Right atrium auricular region (tissue), 2 donors: ENCODE data around the gene CAMK2G. TPM values are rescaled to one million over a fixed set of nuclear protein-coding genes. Genes with fewer than 3 reads are reported as not detected.

Source experiments
- DNase-seq: peaks from one replicate; pipeline ENCODE4 v3.0.0-alpha.2; 2019; ENCODE audit warnings: low spot score
- H3K27ac ChIP-seq, 2 donors: fragments of 200-600 bp; sonication (generic); 1 replicate in 1 of 2; 2 replicates in 1 of 2; pipeline ENCODE4 v1.5.1; 2016 to 2019
- H3K27me3 ChIP-seq, 2 donors: fragments of 200-600 bp; sonication (generic); one replicate each; pipeline versions ENCODE4 v1.5.1 to v1.6.0; 2017 to 2019
- H3K36me3 ChIP-seq: fragments of 200-600 bp; sonication (generic); one replicate; pipeline ENCODE4 v1.5.1; 2016
- H3K4me1 ChIP-seq, 2 donors: fragments of 200-600 bp; sonication (generic); one replicate each; pipeline versions ENCODE4 v1.5.1 to v1.6.0; 2017 to 2019
- H3K4me3 ChIP-seq, 2 donors: fragments of 200-600 bp; sonication (generic); 1 replicate in 1 of 2; 2 replicates in 1 of 2; pipeline ENCODE4 v1.5.1; 2017 to 2019; ENCODE audit warnings: mild to moderate bottlenecking in 1 of 2, moderate library complexity in 1 of 2
- H3K9me3 ChIP-seq, 2 donors: fragments of 200-600 bp; sonication (generic); one replicate each; pipeline ENCODE4 v1.5.1; 2019
- total RNA-seq, 2 donors: library from RNA; depleted of rRNA; stranded (reverse); fragments of >200 nt; gene quantifications; one replicate each; pipeline ENCODE4 v1.1.0, GENCODE V29; 2016
- TF ChIP-seq, protein P1 (sequence below), 2 donors: fragments of 200-600 bp; sonication (generic); IDR thresholded peaks; one replicate each; pipeline ENCODE4 v1.5.1; 2019; ENCODE audit warnings: antibody characterized with exemption in 2 of 2

The CAMK2G gene
- total RNA-seq, 2 donors from 2014 or later: 12.1 to 17.4 TPM

DNA sequence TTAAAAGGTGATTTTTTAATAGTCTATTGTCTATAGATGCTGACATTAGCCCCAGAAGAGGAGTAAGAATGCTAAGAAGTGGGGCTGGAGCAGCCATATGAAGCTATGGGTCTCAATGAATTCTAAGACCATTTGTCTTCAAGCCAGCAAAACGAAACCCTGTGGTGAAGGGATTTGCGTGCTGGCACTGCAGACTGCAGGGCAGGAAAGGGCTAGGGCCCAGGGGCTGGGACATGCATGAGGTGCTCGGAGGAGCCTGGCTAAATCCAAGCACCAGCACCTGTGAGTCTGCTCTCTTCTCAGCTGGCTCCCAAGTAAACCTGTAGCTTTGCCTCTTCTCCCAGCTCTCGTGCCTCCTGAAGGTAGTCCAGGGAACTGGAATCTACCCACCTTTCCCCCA, 61.7 kb downstream of the CAMK2G start:
- no peaks in the 10 kb centered on the region for H3K9me3 ChIP-seq
- H3K27ac ChIP-seq: no peak overlapping the region
- peaks cover 0 to 23% of the 10 kb centered on the region in 2 donors for H3K4me1 ChIP-seq
- H3K36me3 ChIP-seq: peaks cover 22% of the 10 kb centered on the region
- no peak overlapping the region for H3K4me3 ChIP-seq
- H3K27me3 ChIP-seq: no peaks in the 10 kb centered on the region
- TF ChIP-seq, protein P1, sequence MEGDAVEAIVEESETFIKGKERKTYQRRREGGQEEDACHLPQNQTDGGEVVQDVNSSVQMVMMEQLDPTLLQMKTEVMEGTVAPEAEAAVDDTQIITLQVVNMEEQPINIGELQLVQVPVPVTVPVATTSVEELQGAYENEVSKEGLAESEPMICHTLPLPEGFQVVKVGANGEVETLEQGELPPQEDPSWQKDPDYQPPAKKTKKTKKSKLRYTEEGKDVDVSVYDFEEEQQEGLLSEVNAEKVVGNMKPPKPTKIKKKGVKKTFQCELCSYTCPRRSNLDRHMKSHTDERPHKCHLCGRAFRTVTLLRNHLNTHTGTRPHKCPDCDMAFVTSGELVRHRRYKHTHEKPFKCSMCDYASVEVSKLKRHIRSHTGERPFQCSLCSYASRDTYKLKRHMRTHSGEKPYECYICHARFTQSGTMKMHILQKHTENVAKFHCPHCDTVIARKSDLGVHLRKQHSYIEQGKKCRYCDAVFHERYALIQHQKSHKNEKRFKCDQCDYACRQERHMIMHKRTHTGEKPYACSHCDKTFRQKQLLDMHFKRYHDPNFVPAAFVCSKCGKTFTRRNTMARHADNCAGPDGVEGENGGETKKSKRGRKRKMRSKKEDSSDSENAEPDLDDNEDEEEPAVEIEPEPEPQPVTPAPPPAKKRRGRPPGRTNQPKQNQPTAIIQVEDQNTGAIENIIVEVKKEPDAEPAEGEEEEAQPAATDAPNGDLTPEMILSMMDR (IDR thresholded peaks at IDR 0.05): no peak
- DNase-seq: no peak

DNA sequence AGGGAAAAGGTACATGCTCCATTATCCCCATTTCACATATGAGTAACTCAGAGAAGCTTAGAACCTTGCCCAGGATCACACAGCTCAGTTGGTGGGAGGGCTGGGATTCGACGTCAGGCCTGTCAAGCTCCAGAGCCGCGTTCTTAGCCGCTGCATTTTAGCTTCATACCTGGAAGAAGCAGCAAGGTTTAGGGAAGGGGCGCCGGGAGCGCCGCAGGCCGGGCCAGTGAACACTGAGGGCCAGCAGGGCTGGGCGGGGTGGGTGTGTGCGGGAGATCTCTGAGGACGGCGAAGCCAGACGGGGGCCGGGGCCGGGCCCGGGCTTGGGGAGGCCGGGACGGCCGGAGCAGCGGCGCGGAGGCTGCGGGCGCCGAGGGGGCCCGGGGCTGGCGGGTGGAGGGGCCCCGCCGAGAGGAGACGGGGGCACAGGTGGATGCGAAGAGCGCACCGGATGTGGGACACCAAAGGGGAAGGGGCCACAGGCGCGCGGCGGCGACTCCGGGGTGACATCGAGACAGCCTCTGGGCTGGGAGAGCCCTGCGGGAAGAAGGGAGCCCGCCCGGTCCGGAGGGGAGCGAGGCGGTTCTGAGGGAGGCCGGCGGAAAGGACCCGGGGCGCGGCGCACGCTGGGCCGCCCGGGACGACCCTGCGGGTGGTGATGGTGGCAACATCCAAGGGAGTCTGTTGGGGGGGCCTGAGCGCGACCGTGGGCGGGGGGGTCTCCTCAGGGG, 63.5 kb downstream of the CAMK2G start:
- H3K4me1 ChIP-seq: peaks cover 0 to 23% of the 10 kb centered on the region in 2 donors
- DNase-seq: no peak

DNA sequence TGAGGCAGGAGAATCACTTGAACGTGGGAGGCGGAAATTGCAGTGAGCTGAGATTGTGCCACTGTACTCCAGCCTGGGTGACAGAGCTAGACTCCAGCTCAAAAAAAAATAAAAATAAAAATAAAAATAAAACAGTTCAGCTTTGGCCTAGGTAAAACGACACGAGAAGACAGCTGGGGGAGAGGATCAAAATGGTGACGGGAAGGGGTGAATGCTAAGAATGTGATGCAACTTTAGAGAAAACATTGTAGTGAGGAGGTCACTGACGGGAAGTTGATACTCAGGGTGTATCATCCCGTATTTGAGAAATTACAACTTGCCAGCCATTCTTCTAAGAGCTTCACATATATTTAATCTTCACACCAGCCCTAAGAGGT, 64.0 kb downstream of the CAMK2G start:
- TF ChIP-seq, protein P1 (IDR thresholded peaks at IDR 0.05): no peak
- peaks cover 37% of the 10 kb centered on the region for H3K36me3 ChIP-seq
- peak overlapping the region in 1 of 2 donors; percentile 87 for H3K27ac ChIP-seq
- no peaks in the 10 kb centered on the region for H3K9me3 ChIP-seq
- H3K27me3 ChIP-seq: no peaks in the 10 kb centered on the region
- DNase-seq: no peak
- H3K4me1 ChIP-seq: peaks cover 0 to 23% of the 10 kb centered on the region in 2 donors
- peak overlapping the region; percentile 95 to 97 for H3K4me3 ChIP-seq

More for the DNA sequence above, 63.5 kb downstream of the CAMK2G start:
- TF ChIP-seq, protein P1 (IDR thresholded peaks at IDR 0.05): no peak
- peak overlapping the region; percentile 87 to 94 for H3K27ac ChIP-seq
- H3K9me3 ChIP-seq: no peaks in the 10 kb centered on the region
- peak overlapping the region; percentile 95 to 97 for H3K4me3 ChIP-seq
- peaks cover 31% of the 10 kb centered on the region for H3K36me3 ChIP-seq
- H3K27me3 ChIP-seq: no peaks in the 10 kb centered on the region

DNA sequence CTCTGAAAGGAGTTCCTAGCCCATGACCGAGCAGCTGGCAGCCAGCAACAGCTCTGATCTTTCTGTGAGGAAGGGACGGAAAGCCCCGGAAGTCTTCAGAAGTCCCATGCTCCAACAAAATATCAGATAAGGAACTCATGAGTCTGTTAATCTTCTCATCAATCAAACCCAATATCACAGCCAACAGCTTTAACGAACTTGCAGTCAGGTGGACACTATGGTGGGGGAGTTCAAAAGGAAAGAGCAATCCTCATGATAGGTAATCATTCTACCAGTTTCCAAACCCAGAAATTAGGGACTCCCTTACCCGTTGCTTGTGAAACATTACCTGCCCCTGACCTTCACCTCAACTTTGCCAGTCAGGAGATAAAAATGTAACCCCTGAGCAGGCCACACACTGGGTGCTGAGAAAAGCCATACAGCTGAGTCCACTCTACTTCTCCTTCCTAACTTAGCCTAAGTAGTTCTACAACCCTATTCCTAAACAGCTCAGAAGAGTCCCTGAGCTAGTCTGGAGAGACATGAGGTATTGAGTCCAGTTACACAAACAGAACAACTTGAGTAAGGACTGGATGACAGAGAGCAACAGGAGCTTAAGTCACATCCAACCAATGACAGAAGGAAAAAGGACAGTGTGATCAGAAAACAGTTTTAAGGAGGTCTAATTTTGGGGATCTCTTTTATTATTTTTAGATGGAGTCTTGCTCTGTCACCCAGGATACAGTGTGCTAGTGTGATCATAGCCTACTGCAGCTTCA, 65.1 kb downstream of the CAMK2G start:
- H3K9me3 ChIP-seq: no peaks in the 10 kb centered on the region
- H3K27ac ChIP-seq: no peak overlapping the region
- no peak overlapping the region for H3K4me3 ChIP-seq
- H3K36me3 ChIP-seq: peaks cover 48% of the 10 kb centered on the region
- H3K4me1 ChIP-seq: peaks cover 0 to 23% of the 10 kb centered on the region in 2 donors
- DNase-seq: no peak
- H3K27me3 ChIP-seq: no peaks in the 10 kb centered on the region
- TF ChIP-seq, protein P1 (IDR thresholded peaks at IDR 0.05): no peak

DNA sequence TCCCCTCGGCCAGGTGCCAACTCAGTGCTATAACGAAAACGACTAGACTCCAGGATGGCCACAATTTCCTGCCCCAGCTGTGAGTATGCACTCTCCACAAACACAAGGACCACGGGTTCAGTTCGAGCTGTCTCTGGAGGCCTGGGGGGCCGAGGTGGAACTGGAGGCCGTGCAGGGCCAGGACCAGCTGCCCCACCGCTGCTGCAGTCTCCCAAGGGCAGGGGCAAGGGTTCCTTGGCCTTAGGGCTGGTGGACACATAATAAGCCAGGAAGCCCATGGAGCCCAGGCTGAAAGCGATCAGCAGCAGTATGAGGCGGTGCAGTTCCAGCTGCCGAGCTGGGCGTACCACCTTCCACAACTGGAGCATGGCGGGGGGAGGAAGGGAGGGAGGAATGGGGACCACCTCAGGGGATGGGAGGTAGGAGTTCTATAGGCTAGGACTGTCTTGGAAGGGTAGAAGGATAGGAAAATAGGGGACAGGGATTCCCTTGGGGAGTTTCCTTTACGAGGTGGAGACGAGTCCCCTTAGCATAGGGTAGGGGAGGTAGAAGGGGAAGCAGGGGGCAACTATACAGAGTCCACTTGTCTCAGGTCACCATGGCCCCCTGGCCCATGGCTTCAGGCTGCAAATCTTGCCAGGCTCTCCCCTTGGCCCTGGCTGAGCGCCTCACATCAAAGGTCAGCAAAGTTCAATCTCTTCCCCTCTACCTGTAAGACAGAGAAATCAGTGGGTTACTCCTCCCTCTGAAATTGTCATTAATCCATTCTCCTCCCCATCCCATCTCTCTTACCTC, 66.1 kb downstream of the CAMK2G start:
- H3K9me3 ChIP-seq: no peaks in the 10 kb centered on the region
- peaks cover 0 to 23% of the 10 kb centered on the region in 2 donors for H3K4me1 ChIP-seq
- H3K4me3 ChIP-seq: no peak overlapping the region
- TF ChIP-seq, protein P1 (IDR thresholded peaks at IDR 0.05): no peak
- no peaks in the 10 kb centered on the region for H3K27me3 ChIP-seq
- H3K36me3 ChIP-seq: peaks cover 58% of the 10 kb centered on the region
- no peak for DNase-seq
- no peak overlapping the region for H3K27ac ChIP-seq
